ENCODE data around the gene SALL1. TPM values are rescaled to one million over a fixed set of nuclear protein-coding genes. Genes with fewer than 3 reads are reported as not detected.

SALL1 gene
- total RNA-seq, 4 donors from 2014 or later: 0.09 to 0.19 TPM; not detected in 2

- DNase-seq (ENCODE audit: low spot score) (no peak), ATAC-seq (ENCODE audit: low FRiP score) (no peak)
- no peak for TF ChIP-seq CTCF (IDR thresholded peaks at IDR 0.05)
Observed at GRCh38 chr16:51141541-51141940, 9.5 kb downstream of the SALL1 start.

- DNase-seq (ENCODE audit: low spot score) (no peak), ATAC-seq (ENCODE audit: low FRiP score) (no peak)
- TF ChIP-seq CTCF (IDR thresholded peaks at IDR 0.05): no peak
Observed at GRCh38 chr16:51141106-51141505, 10.0 kb downstream of the SALL1 start.

GRCh38 chr16:51140112-51140511, 11.0 kb downstream of the SALL1 start:
- ATAC-seq (ENCODE audit: low FRiP score): no peak
- TF ChIP-seq CTCF (IDR thresholded peaks at IDR 0.05): no peak
- no peak for DNase-seq (ENCODE audit: low spot score)

DNA sequence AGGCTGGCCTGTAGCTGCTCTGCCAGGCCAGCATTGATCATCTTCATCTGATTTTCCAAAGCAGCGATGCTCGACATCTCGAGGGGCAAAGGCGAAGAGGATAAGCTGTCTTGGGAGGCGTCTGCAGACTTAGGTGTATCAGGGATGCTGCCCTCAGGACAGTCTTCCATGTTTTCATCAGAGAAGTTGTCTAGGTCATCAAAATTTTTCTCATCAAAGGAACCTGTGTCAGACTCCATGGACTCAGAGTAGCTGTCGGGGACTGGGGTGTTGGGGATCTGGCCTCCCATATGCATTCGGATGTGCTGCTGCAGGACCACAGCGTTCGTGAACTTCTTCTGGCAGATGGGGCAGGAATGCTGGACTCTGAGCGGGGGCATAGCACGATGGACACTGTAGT, 11.5 kb downstream of the SALL1 start:
- ATAC-seq (ENCODE audit: low FRiP score) (no peak), DNase-seq (ENCODE audit: low spot score) (no peak)
- TF ChIP-seq CTCF (IDR thresholded peaks at IDR 0.05): no peak

GRCh38 chr16:51138178-51138577, 12.9 kb downstream of the SALL1 start:
- ATAC-seq (ENCODE audit: low FRiP score) (no peak), DNase-seq (ENCODE audit: low spot score) (no peak)
- TF ChIP-seq CTCF (IDR thresholded peaks at IDR 0.05): no peak

DNA sequence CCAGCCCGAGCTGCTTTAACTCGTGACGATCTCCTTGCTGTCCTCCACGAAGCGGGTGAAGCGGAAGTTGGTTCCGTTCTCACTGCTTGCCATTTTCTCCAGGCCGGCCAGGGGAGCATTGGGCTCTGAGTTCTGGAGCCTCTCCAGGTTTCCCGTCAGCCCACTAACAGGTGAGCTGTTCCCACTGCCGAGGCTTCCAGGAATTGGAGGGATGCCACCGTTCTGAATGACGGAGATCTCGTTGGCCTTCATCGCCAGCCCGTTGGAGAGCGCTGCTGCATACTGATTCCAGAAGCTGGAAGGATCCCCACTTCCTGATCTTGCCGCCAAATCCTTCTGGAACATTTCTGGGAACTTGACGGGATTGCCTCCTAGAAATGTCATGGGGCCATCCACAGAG, 14.0 kb downstream of the SALL1 start:
- DNase-seq (ENCODE audit: low spot score) (no peak), ATAC-seq (ENCODE audit: low FRiP score) (no peak)
- TF ChIP-seq CTCF (IDR thresholded peaks at IDR 0.05): no peak

DNA sequence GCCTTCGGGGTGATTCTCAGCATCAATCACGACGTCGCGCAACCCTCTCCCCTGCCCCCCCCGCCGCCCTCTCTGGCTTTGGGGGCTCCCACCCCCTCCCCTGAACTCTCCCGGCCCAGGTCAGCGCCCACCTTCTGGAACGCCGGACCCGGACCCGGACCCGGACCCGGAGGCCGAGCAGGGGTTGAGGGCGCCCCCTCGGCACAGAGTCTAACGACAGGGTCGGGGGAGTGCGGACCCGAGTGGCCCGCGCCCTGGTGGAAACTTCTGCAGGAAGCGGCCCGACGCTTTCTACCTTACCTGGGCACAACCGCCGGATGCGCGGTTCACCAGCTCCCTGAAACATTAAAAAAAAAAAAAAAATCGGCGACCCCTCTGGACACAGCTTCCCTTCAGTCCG, 16.2 kb downstream of the SALL1 start:
- TF ChIP-seq CTCF (IDR thresholded peaks at IDR 0.05): no peak
- DNase-seq (ENCODE audit: low spot score) (no peak), ATAC-seq (ENCODE audit: low FRiP score) (no peak)
